ENCODE results near the gene SEC22C.

DNA sequence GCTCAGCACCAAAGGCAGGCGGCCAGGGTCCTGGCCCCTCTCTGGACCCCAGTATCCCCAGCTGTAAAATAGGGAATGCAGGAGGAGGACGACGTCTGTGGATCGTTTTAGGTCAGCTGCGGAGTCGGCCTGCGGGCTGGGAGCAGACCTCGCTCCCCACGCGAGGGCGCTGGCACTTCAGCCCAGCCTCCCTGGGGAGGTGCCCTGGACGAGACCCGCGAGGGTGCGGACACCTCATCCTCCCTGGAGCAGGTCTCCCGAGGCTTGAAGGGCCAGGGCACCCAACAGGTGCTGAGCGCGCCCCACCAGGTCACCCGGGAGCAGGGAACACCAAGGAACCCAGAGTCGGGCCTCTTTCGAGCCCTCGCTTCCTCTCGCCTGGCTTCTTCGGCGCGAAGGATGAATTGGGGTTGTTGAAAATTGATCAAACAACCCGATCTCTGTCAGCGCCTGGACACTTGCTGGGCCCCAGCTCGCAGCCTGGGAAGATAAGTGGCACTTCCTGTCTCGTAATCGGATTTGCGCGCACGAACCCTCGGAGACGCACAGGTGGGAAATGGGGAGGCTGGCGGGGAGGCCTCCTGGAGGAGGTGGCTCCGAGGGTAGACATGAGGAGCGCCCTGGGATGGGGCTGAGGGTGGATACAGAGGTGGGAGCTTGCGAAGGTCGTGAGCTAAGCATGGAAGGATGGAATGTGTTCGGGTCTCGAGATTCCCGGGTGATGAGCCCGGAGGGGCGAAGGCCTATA, 79.9 kb downstream of the SEC22C start:
- no peak for TF ChIP-seq ZNF672 (CRISPR knock-in tag; IDR thresholded peaks at IDR 0.05)
- TF ChIP-seq ZNF841 (CRISPR knock-in tag; IDR thresholded peaks at IDR 0.05; ENCODE audit: borderline replicate concordance) = no peak
- TF ChIP-seq ZBTB8A (CRISPR knock-in tag; IDR thresholded peaks at IDR 0.05; ENCODE audit: borderline replicate concordance, low read depth) = no peak
- TF ChIP-seq, protein P1, sequence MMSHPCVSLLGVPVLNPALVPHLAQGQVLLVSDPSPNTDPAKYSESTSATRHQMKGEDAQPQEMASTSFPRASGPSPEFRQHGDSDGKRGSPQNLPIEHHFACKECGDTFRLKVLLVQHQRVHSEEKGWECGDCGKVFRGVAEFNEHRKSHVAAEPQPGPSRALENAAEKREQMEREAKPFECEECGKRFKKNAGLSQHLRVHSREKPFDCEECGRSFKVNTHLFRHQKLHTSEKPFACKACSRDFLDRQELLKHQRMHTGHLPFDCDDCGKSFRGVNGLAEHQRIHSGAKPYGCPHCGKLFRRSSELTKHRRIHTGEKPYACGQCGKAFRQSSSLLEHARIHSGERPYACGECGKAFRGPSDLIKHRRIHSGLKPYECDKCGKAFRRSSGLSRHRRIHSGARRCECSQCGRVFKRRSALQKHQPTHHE (CRISPR knock-in tag; IDR thresholded peaks at IDR 0.05; ENCODE audit: borderline replicate concordance) = no peak
- TF ChIP-seq, protein P2, sequence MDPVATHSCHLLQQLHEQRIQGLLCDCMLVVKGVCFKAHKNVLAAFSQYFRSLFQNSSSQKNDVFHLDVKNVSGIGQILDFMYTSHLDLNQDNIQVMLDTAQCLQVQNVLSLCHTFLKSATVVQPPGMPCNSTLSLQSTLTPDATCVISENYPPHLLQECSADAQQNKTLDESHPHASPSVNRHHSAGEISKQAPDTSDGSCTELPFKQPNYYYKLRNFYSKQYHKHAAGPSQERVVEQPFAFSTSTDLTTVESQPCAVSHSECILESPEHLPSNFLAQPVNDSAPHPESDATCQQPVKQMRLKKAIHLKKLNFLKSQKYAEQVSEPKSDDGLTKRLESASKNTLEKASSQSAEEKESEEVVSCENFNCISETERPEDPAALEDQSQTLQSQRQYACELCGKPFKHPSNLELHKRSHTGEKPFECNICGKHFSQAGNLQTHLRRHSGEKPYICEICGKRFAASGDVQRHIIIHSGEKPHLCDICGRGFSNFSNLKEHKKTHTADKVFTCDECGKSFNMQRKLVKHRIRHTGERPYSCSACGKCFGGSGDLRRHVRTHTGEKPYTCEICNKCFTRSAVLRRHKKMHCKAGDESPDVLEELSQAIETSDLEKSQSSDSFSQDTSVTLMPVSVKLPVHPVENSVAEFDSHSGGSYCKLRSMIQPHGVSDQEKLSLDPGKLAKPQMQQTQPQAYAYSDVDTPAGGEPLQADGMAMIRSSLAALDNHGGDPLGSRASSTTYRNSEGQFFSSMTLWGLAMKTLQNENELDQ (CRISPR knock-in tag; IDR thresholded peaks at IDR 0.05; ENCODE audit: borderline replicate concordance) = no peak
- TF ChIP-seq EZH2 (conservative IDR thresholded peaks at IDR 0.05; ENCODE audit: low read depth, low read length) = no peak
- TF ChIP-seq HDAC6 (IDR thresholded peaks at IDR 0.05; ENCODE audit: low read depth, low read length) = no peak
- TF ChIP-seq, protein P3, sequence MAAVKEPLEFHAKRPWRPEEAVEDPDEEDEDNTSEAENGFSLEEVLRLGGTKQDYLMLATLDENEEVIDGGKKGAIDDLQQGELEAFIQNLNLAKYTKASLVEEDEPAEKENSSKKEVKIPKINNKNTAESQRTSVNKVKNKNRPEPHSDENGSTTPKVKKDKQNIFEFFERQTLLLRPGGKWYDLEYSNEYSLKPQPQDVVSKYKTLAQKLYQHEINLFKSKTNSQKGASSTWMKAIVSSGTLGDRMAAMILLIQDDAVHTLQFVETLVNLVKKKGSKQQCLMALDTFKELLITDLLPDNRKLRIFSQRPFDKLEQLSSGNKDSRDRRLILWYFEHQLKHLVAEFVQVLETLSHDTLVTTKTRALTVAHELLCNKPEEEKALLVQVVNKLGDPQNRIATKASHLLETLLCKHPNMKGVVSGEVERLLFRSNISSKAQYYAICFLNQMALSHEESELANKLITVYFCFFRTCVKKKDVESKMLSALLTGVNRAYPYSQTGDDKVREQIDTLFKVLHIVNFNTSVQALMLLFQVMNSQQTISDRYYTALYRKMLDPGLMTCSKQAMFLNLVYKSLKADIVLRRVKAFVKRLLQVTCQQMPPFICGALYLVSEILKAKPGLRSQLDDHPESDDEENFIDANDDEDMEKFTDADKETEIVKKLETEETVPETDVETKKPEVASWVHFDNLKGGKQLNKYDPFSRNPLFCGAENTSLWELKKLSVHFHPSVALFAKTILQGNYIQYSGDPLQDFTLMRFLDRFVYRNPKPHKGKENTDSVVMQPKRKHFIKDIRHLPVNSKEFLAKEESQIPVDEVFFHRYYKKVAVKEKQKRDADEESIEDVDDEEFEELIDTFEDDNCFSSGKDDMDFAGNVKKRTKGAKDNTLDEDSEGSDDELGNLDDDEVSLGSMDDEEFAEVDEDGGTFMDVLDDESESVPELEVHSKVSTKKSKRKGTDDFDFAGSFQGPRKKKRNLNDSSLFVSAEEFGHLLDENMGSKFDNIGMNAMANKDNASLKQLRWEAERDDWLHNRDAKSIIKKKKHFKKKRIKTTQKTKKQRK (IDR thresholded peaks at IDR 0.05; ENCODE audit: low read length) = no peak
- TF ChIP-seq TAF1 (CRISPR knock-in tag; IDR thresholded peaks at IDR 0.05) = no peak
- TF ChIP-seq, protein P4, sequence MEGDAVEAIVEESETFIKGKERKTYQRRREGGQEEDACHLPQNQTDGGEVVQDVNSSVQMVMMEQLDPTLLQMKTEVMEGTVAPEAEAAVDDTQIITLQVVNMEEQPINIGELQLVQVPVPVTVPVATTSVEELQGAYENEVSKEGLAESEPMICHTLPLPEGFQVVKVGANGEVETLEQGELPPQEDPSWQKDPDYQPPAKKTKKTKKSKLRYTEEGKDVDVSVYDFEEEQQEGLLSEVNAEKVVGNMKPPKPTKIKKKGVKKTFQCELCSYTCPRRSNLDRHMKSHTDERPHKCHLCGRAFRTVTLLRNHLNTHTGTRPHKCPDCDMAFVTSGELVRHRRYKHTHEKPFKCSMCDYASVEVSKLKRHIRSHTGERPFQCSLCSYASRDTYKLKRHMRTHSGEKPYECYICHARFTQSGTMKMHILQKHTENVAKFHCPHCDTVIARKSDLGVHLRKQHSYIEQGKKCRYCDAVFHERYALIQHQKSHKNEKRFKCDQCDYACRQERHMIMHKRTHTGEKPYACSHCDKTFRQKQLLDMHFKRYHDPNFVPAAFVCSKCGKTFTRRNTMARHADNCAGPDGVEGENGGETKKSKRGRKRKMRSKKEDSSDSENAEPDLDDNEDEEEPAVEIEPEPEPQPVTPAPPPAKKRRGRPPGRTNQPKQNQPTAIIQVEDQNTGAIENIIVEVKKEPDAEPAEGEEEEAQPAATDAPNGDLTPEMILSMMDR (CRISPR knock-in tag; IDR thresholded peaks at IDR 0.05) = peak; percentile 85
- TF ChIP-seq, protein P5, sequence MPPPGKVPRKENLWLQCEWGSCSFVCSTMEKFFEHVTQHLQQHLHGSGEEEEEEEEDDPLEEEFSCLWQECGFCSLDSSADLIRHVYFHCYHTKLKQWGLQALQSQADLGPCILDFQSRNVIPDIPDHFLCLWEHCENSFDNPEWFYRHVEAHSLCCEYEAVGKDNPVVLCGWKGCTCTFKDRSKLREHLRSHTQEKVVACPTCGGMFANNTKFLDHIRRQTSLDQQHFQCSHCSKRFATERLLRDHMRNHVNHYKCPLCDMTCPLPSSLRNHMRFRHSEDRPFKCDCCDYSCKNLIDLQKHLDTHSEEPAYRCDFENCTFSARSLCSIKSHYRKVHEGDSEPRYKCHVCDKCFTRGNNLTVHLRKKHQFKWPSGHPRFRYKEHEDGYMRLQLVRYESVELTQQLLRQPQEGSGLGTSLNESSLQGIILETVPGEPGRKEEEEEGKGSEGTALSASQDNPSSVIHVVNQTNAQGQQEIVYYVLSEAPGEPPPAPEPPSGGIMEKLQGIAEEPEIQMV (CRISPR knock-in tag; IDR thresholded peaks at IDR 0.05; ENCODE audit: low read depth) = no peak

All from HepG2 (cell line).